ENCODE results near the gene KIF16B.

DNA sequence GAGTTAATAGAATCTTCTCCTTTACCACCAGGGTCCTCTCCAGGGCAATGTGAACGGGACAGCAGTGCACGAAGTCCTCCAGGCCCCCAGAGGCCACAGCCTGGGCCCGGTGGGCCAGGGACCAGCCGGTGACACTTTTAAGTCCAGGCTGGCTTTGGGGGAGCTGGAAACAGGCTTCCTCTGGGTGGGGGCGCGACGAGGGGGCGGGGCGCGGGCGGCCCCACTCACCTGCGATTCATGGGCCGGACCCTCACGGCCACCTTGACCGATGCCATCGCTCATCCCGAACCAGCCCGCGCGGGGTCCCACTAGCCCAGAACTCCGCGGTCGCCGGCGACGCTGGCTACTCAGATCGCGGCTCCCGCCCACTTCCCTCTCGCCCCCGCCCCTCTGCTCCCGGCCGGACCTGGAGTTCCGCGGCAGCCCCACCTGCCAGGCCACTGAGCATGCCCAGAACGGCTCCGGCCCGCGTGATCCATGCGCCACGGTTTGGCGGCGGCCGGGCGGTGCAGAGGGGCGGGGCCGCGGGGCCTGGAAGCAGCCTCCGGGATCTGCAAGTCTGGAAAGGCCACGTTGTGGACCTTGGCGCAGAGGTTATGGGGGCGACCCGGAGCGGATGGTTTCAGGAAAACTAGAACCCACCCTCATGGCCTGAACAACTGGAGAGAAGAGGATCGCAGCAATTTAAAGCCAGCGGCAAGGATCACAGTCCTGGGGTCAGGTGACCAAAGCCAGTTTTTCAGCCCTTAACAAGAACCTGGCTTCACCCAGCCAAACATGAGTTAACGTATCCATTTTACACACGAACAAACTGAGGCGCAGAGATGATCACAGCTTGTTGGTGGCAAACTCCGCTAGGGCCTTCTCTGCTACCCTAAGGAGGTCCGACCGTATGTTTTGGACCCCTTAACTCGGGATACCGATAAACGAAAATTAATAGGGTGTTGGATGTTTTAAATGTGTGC, at the start of gene KIF16B:
- TF ChIP-seq POLR2A (IDR thresholded peaks at IDR 0.05) (peak; percentile 66 to 77), EP300 (IDR thresholded peaks at IDR 0.05) (peak; percentile 69 to 89)
- TF ChIP-seq, protein P1, sequence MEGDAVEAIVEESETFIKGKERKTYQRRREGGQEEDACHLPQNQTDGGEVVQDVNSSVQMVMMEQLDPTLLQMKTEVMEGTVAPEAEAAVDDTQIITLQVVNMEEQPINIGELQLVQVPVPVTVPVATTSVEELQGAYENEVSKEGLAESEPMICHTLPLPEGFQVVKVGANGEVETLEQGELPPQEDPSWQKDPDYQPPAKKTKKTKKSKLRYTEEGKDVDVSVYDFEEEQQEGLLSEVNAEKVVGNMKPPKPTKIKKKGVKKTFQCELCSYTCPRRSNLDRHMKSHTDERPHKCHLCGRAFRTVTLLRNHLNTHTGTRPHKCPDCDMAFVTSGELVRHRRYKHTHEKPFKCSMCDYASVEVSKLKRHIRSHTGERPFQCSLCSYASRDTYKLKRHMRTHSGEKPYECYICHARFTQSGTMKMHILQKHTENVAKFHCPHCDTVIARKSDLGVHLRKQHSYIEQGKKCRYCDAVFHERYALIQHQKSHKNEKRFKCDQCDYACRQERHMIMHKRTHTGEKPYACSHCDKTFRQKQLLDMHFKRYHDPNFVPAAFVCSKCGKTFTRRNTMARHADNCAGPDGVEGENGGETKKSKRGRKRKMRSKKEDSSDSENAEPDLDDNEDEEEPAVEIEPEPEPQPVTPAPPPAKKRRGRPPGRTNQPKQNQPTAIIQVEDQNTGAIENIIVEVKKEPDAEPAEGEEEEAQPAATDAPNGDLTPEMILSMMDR (IDR thresholded peaks at IDR 0.05) = peak in 2 of 5 experiments; percentile 44 to 49
